ENCODE results near the gene FSIP1.

Gene FSIP1

DNA sequence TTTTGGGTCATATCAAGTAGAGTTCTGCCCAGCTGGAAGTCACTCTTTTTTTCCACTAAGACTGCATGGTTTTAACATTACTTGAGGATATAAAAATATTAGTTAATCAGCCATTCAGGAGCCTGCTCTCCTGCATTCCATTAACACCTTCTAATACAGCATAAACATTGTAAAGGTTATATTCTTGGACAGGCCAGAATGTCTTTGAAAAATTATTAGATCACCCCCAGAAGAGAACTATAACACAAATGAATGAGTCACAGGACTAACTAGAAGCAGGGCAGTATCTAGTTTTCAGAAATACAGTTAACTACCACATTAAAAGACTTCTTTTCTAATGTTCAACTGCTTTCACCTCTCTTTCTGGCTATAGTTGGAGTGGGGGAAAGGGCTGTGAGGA lies 120.9 kb downstream of the FSIP1 start:
- TF ChIP-seq FOXP2 (optimal IDR thresholded peaks at IDR 0.05; ENCODE audit: borderline replicate concordance, extremely low read depth, extremely low read length, insufficient read depth) (no peak), POLR2AphosphoS5 (IDR thresholded peaks at IDR 0.05; ENCODE audit: low read depth, low read length) (no peak), TAF1 (IDR thresholded peaks at IDR 0.05; ENCODE audit: borderline replicate concordance, insufficient read depth, low read length) (no peak), SIN3A (IDR thresholded peaks at IDR 0.05; ENCODE audit: borderline replicate concordance, insufficient read depth, low read length) (no peak)
- TF ChIP-seq, protein P1, sequence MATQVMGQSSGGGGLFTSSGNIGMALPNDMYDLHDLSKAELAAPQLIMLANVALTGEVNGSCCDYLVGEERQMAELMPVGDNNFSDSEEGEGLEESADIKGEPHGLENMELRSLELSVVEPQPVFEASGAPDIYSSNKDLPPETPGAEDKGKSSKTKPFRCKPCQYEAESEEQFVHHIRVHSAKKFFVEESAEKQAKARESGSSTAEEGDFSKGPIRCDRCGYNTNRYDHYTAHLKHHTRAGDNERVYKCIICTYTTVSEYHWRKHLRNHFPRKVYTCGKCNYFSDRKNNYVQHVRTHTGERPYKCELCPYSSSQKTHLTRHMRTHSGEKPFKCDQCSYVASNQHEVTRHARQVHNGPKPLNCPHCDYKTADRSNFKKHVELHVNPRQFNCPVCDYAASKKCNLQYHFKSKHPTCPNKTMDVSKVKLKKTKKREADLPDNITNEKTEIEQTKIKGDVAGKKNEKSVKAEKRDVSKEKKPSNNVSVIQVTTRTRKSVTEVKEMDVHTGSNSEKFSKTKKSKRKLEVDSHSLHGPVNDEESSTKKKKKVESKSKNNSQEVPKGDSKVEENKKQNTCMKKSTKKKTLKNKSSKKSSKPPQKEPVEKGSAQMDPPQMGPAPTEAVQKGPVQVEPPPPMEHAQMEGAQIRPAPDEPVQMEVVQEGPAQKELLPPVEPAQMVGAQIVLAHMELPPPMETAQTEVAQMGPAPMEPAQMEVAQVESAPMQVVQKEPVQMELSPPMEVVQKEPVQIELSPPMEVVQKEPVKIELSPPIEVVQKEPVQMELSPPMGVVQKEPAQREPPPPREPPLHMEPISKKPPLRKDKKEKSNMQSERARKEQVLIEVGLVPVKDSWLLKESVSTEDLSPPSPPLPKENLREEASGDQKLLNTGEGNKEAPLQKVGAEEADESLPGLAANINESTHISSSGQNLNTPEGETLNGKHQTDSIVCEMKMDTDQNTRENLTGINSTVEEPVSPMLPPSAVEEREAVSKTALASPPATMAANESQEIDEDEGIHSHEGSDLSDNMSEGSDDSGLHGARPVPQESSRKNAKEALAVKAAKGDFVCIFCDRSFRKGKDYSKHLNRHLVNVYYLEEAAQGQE (IDR thresholded peaks at IDR 0.05; ENCODE audit: insufficient read depth in 1 of 2, low read depth in 2 of 2, low read length in 2 of 2) = no peak

DNA sequence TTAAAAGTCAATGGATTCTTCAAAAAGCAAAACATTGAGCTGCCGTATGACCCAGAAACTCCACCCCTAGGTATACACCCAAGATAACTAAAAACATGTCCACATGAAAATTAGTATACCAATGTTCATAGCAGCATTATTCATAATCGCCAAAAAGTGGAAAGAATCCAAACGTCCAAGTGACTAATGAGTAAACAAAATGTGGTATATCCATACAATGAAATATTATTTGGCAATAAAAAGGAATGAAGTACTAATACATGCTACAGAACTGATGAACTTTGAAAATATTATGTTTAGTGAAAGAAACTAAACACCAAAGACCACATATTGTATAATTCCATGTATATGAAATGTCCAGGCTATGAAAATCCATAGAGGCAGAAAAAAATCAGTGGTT lies 123.9 kb downstream of the FSIP1 start:
- TF ChIP-seq FOXP2 (optimal IDR thresholded peaks at IDR 0.05; ENCODE audit: borderline replicate concordance, extremely low read depth, extremely low read length, insufficient read depth) (no peak), TAF1 (IDR thresholded peaks at IDR 0.05; ENCODE audit: borderline replicate concordance, insufficient read depth, low read length) (no peak), POLR2AphosphoS5 (IDR thresholded peaks at IDR 0.05; ENCODE audit: low read depth, low read length) (no peak), SIN3A (IDR thresholded peaks at IDR 0.05; ENCODE audit: borderline replicate concordance, insufficient read depth, low read length) (no peak)
- TF ChIP-seq, protein P1 (IDR thresholded peaks at IDR 0.05; ENCODE audit: insufficient read depth in 1 of 2, low read depth in 2 of 2, low read length in 2 of 2) = no peak

DNA sequence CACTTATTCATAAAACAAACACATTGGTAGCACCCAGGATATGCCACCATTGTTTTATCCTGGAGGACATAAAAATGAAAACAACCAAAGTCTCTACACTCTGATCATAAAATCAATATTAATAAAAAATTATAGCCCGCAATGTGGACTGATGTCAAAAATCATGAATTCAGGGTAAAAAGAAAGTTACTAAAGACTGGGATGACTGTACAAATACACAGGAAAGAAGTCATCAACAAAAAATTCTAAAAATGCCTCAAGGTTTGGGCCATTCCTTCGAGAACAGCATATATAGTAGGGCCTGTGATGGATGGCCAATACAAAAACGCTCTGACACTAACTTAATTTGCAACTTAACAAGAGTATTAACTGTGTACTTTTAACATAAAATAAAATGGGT lies 125.0 kb downstream of the FSIP1 start:
- TF ChIP-seq, protein P1 (IDR thresholded peaks at IDR 0.05; ENCODE audit: insufficient read depth in 1 of 2, low read depth in 2 of 2, low read length in 2 of 2) = no peak
- TF ChIP-seq FOXP2 (optimal IDR thresholded peaks at IDR 0.05; ENCODE audit: borderline replicate concordance, extremely low read depth, extremely low read length, insufficient read depth) (no peak), SIN3A (IDR thresholded peaks at IDR 0.05; ENCODE audit: borderline replicate concordance, insufficient read depth, low read length) (no peak), TAF1 (IDR thresholded peaks at IDR 0.05; ENCODE audit: borderline replicate concordance, insufficient read depth, low read length) (no peak), POLR2AphosphoS5 (IDR thresholded peaks at IDR 0.05; ENCODE audit: low read depth, low read length) (no peak)

DNA sequence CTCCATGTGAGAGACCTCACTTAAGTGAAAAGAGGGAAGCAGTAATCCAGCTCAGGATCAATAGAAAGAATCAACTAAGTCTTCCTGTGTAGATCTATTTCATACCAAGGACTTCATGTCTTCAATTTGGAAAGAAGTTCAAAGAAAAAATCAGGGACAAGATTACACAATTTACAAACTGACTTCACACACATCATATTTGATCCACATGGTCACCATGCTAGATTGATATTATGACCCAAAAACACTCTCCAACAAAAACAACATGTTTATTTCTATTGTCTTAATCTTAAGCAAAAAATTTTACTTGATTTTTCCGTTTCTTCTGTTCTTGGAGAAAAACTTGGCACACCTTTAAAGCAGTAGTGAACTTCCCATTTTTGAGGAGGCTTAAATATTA lies 125.5 kb downstream of the FSIP1 start:
- no peak for TF ChIP-seq FOXP2 (optimal IDR thresholded peaks at IDR 0.05; ENCODE audit: borderline replicate concordance, extremely low read depth, extremely low read length, insufficient read depth)
- no peak for TF ChIP-seq TAF1 (IDR thresholded peaks at IDR 0.05; ENCODE audit: borderline replicate concordance, insufficient read depth, low read length)
- TF ChIP-seq SIN3A (IDR thresholded peaks at IDR 0.05; ENCODE audit: borderline replicate concordance, insufficient read depth, low read length) = no peak
- TF ChIP-seq, protein P1 (IDR thresholded peaks at IDR 0.05; ENCODE audit: insufficient read depth in 1 of 2, low read depth in 2 of 2, low read length in 2 of 2) = no peak
- TF ChIP-seq POLR2AphosphoS5 (IDR thresholded peaks at IDR 0.05; ENCODE audit: low read depth, low read length) = no peak

DNA sequence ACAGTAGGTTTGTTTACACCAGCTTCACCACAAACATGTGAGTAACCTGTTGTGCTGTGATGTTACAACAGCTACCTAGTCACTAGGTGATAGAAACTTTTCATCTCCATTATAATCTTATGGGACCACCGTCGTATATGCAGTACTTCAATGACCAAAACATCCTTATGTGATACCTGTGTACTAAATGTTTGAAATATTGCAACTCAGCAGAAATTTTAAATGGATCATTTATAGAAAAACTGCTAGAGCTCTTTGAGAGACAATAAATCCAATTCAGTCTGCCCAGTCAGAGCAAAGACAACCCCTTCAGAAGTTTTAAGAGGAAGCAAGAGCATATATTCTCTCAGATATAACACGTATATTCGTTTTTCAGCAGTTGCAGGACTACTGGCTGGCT lies 128.3 kb downstream of the FSIP1 start:
- TF ChIP-seq SIN3A (IDR thresholded peaks at IDR 0.05; ENCODE audit: borderline replicate concordance, insufficient read depth, low read length) (no peak), POLR2AphosphoS5 (IDR thresholded peaks at IDR 0.05; ENCODE audit: low read depth, low read length) (no peak)
- TF ChIP-seq, protein P1 (IDR thresholded peaks at IDR 0.05; ENCODE audit: insufficient read depth in 1 of 2, low read depth in 2 of 2, low read length in 2 of 2) = no peak
